C4-2B (cell line): ENCODE results near the gene AFAP1L1.

ENCODE experiments used
- H3K27ac ChIP-seq: fragments of 450-650 bp; 2 replicates; pipeline ENCODE4 v1.5.1; 2017
- CTCF ChIP-seq: fragments of 450-650 bp; conservative IDR thresholded peaks from 2 replicates; pipeline ENCODE4 v1.5.1; 2017; ENCODE audit warnings: mild to moderate bottlenecking
- ZFX ChIP-seq: fragments of 450-650 bp; IDR thresholded peaks from 2 replicates; pipeline ENCODE4 v1.6.1; 2017

Gene AFAP1L1

GRCh38 chr5:149271195-149271715, 404 bp upstream of the AFAP1L1 start:
- H3K27ac ChIP-seq = no peak overlapping the region
- TF ChIP-seq ZFX = no peak

- H3K27ac ChIP-seq = peak overlapping the region; percentile 37; the same call in 1 of the 2 replicates
These were observed 1.1 kb downstream of the AFAP1L1 start for GRCh38 chr5:149272781-149273180.

DNA sequence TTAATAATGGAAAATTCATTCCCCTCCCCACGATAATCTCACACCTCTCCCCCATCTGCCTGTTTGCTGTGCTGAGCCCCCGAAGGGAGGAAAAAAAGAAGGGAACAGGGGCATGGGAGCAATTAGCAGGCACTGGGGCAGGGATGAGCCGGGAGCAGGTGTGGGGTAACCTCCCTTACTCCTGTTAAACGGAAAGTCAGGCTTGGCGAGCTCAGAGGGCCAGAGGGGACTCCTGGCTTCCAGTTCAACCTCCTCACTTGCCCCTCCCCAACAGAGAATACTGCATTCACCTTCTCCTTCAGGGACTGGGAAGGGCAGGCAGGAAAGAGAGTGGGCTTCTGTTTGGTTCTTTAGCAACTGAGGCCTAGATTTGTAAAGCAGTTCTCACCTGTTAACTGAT, 1.6 kb downstream of the AFAP1L1 start:
- no peak overlapping the region for H3K27ac ChIP-seq
- TF ChIP-seq ZFX (no peak), CTCF (no peak)

DNA sequence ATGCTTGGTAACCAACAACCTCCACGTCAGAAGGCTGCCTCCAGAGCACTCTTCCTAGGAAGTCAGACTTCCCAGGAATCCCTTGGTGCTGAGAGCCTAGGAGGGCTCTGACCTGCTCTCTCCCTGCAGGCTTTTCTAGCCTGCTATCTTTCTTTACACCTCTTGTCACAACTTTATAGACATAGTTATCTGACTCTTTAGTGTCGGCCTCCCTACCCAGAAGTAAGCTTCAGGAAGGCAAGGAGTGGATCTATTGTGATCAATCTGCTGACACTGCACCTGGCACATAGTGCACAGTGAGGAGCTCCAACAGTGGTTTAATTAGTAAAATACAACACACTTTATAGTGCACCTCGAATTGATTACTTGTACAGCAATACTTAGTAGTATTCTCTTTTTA, 2.3 kb downstream of the AFAP1L1 start:
- no peak for TF ChIP-seq ZFX
- no peak for TF ChIP-seq CTCF
- no peak overlapping the region for H3K27ac ChIP-seq

DNA sequence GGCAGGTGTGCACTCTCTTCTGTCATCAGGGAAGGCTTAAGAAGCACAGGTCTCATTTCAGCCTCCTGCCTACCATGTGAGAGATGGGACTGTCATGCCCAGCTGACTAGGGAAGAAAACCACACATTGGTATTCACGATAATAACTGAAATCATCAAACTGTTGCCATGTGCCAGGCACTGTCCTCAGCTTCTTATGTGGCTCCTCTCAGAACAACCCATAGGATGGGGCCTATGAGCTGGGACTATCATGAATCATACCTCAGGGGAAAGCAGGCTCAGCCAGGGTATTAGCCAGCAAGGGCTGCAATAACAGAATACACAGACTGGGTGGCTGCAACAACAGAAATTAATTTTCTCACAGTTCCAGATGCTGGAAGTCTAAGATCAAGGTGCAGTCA, 3.3 kb downstream of the AFAP1L1 start:
- no peak for TF ChIP-seq ZFX
- no peak for TF ChIP-seq CTCF
- H3K27ac ChIP-seq = no peak overlapping the region

- TF ChIP-seq CTCF = no peak
- TF ChIP-seq ZFX = no peak
- no peak overlapping the region for H3K27ac ChIP-seq
These were observed 6.1 kb downstream of the AFAP1L1 start for GRCh38 chr5:149277801-149278200.

DNA sequence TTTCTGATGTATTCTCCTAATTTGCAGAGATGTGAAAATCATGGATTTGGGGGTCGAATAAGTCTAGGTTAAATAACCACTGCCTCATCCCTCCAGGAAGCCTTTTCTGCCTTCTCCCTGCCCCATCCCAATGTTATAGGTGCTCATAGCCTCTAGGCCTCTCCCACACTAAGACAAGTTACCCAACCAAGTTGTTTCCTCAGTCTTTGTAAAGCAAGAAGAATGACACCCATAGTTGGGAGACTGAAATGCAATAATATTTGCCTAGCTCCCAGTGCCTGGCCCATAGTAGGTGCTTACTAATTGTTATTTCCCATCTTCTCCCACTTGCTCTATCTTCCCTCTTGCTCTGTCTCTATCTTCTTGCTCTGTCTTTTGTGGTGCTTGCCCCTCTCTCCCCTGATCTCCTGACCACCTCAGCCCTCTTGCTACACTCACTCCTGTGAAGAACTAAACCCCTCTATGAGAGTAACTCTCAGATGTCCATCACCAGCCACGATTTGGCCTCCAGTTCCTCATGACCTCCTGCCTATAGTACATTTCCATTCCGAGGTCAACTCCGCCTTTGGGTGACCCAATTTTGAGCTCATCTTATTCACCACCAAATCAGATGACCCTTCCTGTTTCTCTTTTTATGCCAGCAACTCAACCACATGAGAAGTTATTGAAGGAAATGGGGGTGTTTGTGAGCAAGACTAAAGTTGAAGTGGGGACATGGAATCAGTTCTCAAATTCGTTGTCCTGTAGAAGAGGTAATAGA, 7.0 kb downstream of the AFAP1L1 start:
- TF ChIP-seq CTCF (no peak), ZFX (no peak)
- H3K27ac ChIP-seq = no peak overlapping the region

- TF ChIP-seq ZFX (no peak), CTCF (no peak)
- H3K27ac ChIP-seq = no peak overlapping the region
These were observed 8.0 kb downstream of the AFAP1L1 start for GRCh38 chr5:149279661-149280060.
